Activated CD4-positive, alpha-beta T cell treated with anti-CD3 and anti-CD28 coated beads for 1 hour (primary cell): ENCODE data around the gene RABGEF1.
"Not testable (repeated sequence)": the region's sequence is repeated elsewhere in the genome, so short reads cannot be mapped to it uniquely, and the experiment has no call there.

Source experiments
- DNase-seq: peaks from one replicate; pipeline ENCODE4 v3.0.0-alpha.2; 2020

The RABGEF1 gene

DNA sequence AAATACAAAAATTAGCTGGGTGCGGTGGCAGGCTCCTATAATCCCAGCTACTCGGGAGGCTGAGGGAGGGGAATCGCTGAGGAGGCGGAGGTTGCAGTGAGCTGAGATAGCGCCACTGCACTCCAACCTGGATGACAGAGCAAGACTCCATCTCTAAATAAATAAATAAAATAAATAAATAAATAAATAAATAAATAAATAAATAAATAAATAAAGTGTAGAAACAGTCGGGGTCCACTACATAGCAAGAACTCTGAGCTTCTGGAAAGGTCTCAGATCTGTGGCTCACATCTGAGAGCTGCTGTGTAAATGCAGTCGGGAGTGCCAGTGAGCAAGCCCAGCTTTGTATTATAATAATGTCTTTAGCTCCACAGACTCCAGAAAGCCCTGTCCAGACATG lies 76.1 kb downstream of the RABGEF1 start:
- DNase-seq = not testable (repeated sequence)

DNA sequence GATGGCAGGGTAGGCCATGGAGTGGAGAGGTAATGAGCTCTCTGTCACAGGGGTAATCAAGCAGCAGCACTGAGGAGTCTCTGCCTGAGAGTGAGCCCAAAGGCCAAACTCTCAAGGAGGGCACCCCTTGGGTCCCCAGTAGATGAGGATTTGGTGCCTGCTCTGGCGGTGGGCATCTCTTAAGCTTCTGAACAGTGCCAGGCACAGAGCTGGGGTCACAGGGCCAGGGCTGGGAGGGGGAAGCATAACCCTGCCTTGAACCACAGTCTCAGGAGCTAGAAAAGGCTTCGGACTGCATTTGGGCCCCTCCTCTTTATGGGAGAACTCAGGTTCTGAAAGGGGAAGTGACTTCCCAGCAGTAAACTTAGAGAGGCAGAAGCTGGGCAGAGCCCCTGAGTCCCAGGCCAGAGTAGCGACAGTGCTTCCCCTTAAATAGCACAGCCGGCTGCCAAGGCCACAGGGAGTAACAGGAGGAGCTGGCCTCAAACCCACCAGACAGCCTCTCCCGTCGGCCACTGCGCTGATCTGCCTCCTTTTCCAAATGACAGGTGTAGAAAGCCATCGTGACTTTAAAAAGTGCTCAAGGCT lies 76.8 kb downstream of the RABGEF1 start:
- DNase-seq = not testable (repeated sequence)

DNA sequence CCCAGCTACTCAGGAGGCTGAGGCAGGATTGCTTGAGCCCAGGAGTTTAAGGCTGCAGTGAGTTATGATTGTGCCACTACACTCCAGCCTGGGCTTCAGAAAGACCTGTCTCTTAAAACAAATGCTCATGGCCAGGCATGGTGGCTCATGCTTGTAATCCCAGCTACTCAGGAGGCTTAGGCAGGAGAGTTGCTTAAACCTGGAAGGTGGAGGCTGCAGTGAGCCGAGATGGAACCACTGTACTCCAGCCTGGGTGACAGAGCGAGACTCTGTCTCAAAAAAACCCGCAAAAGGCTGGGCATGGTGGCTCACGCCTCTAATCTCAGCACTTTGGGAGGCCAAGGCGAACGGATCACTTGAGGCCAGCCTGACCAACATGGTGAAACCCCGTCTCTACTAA lies 77.4 kb downstream of the RABGEF1 start:
- DNase-seq = not testable (repeated sequence)

DNA sequence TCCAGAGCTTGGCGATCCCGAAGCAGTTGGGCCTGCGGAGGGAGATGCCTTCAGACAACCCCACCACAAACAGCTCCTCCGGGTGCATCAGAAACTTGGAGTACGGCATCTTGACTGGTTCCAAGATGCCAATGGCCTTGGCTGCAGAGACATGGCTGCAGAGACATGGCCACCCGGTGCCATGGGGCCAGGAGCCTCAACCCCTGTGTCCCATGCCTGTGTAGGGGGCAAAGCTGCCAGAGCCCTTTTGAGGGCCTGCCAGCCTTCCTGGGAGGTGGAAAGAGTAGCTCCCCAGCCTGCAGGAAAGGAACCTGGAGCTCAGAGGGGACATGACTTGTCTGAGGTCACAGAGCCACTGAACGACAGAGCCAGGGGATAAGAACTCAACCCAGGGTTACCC lies 83.5 kb downstream of the RABGEF1 start:
- DNase-seq = no peak

DNA sequence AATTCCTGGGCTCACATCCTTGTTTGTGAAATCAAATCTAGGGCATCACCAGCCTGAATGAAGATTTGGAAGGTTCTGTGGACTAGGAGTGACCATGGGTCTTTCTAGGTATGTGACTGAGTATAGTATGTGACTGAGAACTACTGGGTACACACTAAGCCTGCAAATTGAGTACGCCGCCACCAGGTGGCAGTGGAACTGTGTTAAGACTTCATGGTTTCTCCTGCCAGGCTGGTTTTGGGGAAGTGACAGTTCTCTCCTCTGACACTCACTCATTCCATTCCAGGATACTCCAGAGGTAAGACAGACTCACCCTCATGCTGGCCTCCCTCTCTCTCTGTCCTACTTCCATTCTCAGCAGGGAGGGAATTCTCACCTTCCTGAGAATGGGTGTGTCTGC lies 85.0 kb downstream of the RABGEF1 start:
- not testable (repeated sequence) for DNase-seq

DNA sequence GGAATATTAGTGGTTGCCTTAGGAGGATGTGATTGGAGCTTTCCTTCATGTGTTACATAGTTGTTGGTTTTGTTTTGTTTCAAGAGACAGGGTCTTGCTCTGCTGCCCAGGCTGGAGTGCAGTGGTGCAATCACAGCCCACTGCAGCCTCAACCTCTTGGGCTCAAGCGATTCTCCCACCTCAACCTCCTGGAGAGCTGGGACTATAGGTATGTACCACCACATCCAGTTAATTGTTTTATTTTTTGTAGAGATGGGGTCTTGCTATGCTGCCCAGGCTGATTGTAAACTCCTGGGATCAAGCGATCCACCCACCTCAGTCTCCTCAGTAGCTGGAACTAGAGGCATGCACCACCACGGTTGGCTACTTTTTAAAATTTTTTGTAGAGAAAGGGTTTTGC lies 86.1 kb downstream of the RABGEF1 start:
- DNase-seq = no peak

DNA sequence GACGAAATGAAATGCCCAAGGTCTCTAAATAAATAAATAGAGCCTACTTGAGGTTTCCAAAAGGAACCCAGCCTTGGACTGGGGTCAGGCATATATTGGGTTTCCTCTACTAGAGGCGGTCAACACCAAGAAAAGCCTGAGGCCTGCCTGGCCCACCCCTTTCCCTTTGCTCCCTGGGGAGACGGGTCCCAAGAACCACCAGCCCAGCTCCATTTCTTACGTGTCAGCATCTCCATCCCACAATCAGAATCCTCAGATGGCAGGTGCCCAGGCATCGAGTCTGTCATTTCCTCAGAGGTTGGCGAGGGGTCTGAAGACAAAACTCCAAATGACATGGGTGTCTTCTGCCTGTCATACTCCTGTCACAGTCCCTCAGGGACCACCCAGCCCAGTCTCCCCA lies 90.4 kb downstream of the RABGEF1 start:
- DNase-seq = not testable (repeated sequence)

DNA sequence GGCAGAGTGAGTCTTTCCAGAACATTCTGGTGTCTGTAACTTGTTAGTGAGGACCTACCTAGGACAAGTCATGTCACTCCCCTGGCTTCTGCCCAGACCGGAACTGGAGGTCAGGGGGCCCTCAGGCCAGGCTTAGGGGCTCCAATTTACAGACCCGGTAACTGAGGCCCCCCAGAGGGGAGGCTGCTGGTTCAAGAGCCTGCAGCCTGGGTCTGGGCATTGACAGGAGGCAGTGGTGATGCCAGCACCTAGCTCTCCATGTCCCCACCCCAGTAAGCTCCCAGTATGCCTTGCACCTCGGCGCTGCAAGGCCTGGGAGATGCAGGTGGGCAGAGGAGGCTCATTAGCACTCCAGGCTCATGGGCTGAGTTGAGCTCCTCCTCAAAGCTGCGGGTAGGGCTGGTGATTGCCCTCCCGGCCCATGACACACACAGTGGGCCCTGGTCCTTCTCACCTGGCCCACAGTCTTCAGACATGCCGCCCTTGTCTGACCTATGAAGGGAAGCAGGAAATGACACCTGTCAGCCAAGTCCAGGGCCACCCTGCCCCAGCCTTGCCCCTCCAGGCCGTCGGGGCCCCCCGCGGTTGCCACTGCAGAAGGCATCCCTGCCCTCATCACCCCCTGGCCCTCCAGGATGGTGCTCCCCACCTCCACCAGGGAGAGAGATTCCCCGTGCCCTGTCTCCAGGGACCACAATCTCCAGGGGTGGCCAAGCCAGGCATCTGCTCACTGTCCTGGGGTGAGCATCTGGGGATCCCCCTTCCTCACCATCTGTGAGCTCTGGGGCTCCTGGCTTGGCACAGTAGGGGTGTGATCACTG lies 92.2 kb downstream of the RABGEF1 start:
- DNase-seq = no peak

DNA sequence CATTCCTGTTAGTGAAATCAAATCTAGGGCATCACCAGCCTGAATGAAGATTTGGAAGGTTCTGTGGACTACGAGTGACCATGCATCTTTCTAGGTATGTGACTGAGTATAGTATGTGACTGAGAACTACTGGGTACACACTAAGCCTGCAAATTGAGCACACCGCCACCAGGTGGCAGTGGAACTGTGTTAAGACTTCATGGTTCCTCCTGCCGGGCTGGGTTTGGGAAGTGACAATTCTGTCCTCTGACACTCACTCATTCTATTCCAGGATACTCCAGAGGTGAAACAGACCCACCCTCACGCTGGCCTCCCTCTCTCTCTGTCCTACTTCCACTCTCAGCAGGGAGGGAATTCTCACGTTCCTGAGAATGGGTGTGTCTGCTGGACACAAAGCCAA lies 96.5 kb downstream of the RABGEF1 start:
- DNase-seq = no peak

DNA sequence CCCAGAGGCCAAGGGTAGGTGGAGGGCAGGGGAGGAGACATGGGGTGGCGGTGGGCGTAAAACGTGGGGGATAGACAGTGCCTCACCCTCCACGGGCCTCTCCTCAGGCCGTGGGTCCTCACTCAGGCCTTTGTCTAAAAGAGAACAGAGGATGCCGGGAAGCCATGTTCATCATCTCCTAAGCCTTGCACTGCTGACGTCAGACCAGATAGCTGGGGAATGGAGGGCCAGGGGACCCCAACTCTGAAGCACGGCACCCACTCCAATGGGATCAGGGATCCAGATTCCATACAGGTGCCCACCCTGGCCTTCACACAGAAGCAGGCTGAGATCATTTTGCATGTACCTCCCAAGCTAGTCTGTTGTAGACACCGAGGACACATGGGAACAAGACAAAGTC lies 97.1 kb downstream of the RABGEF1 start:
- DNase-seq = no peak

DNA sequence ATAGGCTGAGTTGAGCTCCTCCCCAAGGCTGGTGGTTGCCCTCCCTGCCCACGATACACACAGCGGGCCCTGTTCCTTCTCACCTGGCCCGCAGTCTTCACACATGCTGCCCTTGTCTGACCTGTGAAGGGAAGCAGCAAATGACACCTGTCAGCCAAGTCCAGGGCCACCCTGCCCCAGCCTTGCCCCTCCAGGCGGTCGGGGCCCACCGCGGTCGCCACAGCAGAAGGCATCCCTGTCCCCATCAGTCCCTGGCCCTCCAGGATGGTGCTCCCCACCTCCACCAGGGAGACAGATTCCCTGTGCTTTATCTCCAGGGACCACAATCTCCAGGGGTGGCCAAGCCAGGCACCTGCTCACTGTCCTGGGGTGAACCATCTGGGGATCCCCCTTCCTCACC lies 99.3 kb downstream of the RABGEF1 start:
- DNase-seq = no peak

DNA sequence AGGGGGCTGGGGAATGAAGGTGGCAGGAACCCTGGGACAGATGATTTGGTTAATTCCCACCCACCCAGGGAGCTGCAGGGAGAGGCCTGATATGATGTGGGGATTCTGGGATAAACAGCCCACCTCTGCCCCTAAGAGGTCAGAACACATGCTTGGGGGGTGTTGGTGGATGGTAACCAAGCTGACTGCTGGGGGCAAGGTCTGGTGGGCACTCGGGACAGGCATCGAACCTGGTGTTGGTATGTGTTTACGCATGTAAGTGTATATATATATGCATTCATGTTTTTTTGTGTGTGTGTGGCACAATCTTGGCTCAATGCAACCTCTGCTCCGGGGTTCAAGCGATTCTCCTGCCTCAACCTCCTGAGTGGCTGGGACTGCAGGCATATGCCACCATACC lies 99.8 kb downstream of the RABGEF1 start:
- DNase-seq = no peak

DNA sequence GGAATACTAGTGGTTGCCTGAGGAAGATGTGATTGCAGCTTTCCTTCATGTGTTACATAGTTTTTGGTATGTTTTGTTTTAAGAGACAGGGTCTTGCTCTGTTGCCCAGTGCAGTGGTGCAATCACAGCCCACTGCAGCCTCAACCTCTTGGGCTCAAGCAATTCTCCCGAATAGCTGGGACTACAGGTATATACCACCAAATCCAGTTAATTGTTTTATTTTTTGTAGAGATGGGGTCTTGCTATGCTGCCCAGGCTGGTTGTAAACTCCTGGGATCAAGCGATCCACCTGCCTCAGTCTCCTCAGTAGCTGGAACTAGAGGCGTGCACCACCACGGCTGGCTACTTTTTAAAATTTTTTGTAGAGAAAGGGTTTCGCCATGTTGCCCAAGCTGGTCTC lies 101.4 kb downstream of the RABGEF1 start:
- no peak for DNase-seq

DNA sequence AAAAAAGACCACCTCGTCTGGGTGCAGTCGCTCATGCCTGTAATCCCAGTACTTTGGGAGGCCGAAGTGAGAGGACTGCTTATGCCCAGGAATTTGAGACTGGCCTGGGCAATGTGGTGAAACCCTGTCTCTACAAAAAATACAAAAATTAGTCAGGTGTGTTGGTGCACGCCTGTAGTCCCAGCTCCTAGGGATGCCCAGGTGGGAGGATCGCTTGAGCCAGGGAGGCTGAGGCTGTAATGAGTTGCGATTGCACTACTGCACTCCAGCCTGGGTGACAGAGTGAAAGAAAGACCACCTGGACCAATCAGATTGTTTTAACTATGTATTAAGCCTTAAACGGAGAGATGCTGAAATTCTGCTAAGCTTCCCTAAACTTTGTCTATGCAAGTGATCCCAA lies 103.0 kb downstream of the RABGEF1 start:
- DNase-seq = not testable (repeated sequence)

DNA sequence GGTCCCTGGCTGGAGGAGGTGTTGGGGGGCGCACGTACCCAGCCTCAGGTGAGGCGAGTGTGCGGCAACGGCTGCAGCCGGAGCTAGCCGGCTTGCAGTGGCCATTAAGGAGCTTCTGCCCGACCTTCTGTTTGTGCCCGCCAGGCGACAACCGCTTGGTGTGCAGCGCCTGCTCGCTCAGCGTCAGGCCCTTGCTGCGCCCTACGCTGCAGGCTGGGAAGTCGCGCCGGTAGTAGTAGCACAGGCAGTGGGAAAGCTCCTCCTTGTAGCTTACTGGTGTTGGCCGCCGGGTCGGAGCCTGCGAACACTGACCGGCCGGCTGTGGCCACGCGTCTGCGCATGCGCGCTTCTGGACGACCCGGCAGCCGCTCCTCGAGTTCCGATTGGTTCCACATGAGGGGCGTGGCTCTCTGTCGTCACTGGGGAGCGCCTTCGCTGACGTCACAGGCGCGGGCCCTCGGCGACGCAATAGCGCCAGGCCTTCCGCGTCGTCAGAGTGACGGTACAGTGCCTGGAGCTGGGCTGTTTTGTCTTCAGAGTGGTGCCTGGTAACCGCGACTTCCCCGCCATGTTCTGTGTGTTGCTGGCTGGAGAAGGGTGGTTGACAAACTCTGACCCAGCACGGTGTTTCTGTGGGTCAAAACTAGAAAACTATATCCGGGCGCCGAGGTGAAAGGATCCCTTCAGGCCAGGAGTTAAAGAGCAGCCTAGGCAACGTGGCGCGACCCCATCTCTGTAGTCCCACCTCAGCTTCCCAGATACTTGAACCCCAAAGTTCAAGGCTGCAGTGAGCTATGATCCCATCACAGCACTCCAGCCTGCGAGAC lies 104.2 kb downstream of the RABGEF1 start:
- DNase-seq = peak; percentile 99

DNA sequence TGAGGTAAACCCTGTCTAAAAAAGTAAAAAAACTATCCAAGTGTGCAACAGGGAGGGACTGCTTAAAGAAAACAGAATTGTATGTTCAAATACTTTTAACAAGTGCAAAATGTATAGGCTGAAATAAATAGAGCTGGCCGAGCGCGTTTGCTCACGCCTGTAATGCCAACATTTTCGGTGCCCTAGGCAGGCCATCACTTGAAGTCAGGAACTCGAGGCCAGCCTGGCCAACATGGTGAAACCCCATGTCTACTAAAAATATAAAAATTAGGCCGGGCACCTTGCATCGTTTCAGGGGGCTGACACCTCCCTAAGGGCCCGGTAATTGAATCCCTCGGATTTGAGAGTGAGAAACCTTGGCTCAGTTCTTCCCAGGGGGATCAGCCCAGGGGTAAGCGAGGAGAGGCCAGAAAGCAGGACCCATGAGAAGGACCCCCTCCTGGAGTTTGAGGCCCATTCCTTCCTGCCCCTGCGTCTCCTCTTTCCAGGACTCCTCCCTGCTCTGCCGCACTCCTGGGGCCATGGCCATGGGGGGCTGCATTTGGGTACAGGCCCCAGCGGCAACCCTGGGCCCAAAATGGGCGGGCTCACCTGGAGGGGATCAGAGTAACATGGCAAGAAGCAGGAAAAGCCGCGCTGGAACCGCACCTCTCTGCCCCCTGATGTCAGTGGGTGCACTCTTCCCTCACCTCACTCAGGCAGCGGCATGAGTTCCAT lies 105.0 kb downstream of the RABGEF1 start:
- no peak for DNase-seq

DNA sequence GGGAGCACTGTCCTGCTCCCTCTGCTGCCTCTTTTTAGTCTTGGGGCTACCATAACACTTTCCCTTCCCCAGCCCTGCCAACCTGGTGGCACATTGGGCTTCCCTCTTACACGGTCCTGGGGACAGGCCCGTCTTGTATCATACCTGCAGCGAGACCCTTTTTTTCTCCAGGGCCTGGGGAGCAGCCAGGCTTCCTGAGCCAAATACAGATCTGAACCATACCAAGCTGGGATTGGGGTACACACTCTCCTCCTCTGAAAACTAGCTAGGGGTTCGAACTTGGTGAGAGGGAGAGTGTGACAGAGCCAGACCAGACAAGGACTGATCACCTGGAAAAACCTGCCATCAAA lies 105.5 kb downstream of the RABGEF1 start:
- not testable (repeated sequence) for DNase-seq

DNA sequence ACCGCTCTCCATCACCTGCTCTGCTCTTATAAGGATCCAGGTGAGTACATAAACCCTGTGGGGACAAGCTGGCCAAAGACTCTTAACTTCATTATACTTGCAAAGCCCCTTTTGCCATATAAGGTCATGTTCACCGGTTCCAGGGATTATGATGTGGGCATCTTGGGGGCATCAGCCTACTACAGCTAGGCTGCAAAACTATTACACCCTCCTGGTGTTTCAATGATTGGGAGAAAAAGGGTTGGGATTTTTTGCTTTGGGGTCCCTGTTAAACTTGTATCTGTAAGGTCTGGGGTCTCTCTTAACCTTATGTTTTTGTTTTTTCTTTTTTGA lies 107.0 kb downstream of the RABGEF1 start:
- DNase-seq = not testable (repeated sequence)

DNA sequence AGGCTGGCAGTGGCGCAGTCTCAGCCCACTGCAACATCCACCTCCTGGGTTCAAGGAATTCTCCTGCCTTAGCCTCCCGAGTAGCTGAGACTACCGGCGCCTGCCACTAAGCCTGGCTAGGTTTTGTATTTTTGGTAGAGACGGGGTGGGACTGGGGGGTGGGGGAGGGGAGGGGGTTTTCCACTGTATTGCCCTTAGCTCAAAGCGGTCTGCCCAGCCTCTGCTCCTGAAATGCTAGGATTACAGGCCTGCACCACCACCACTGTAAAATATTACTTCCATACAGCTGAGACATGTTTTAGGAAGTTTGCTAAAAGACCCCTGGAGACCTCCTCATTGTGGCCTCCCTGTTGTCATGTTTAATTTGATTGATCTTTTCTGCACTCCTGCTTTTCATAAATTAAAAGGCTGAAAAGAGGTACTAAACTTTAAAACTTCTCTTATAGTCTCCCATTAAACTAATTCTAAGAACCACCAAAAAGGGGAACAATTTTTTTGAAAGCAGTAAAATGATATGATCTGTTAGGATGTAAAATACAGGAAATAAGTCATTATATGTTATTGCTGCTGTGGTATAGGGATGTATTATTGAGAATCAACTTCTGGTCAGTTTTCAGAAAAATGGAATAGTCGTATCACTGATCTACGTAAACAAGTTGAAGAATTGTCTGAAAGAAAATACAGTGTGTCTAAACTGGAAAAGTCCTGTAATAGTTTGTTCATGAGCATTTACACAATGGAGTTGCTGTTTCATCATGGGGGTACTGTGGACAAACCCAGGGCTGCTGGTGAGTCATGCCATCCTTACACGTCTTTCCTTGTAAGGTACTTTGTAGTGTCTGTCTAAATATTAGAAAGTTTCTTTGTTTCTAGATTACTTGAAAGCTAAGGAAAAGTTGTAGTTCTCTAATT lies 107.6 kb downstream of the RABGEF1 start:
- no peak for DNase-seq

DNA sequence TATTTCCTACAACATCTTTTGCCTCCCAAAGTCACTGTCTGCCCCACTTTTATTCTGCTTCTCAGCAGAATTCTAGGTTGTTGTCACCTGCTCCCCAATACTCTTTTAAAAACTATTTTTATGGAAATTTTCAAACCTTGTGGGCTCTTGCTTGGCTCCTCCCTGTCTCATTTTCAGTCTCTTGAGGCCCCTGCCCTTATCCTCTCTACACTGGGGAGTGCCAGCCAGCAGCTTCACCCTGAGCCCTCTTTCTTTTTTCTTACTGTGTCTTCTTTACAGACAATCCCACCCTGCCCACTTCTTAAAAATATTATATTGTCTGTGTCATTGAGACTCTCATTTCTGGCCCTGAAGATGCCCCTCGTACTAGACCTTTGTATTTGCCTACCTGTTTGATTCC lies 118.8 kb downstream of the RABGEF1 start:
- no peak for DNase-seq

DNA sequence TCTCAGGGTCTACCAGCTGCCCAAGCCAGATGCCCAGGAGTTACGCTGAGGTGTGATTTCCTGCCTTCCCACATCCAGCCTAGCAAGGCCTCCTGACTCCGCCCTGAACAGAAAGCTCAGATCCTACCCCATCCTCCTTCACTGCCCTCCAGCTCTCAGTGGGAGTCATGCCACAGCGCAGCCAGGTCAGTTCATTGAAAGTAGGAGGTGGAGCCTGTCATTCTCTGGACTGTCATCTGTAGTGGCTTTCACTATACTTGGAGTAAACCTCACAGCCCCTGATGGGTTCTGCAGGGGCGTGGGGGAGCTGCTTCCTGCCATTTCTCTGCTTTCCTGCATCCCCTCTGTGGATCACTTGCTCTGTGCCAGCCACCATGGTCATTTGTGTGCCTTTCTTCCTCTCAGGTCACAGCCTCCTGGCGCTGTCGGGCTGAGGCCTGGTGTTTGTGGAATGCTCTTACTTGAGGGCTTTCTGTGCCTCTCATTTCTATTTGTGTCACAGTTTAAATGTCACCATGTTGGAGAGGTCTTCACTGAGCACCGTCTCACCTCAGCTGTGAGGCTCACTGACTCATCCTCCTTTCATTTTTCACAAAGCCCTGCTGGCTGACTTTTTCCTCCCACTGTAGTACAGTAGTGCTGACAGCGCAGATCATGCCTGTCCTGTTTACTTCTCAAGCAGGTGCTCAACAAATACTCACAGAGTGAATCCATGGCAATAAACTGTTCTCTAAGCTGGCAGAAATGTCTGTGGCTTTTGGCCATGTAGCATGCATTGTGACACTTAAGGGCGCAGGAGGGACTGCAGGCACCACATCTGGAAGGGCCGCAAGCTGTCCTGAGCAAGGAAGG lies 119.5 kb downstream of the RABGEF1 start:
- no peak for DNase-seq
